ENCODE data around the gene LONRF2. TPM values are rescaled to one million over a fixed set of nuclear protein-coding genes. Genes with fewer than 3 reads are reported as not detected.
A peak's percentile ranks its signal among the peaks of the same experiment; 100 is the strongest.

The LONRF2 gene
- total RNA-seq, 1 donor from 2014 or later = 1.3 TPM

DNA sequence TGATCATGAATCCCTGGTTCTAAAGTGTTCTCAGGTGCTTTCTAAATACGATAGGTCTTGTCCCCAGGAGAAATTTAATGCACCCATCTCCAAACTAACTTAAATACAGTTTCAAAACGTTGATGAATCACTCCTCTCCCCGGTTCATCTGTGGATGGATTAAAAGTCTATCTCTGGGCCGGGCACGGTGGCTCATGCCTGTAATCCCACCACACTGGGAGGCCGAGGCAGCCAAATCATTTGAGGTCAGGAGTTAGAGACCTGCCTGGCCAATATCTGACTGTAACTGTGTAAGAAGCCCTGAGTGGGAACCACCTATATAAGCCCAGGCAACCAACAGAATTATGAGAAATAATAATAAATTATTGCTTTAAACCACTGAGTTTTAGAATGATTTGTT is 78.7 kb downstream of the LONRF2 start:
- no peak for DNase-seq (ENCODE audit: low read depth)
- no peak for TF ChIP-seq CTCF (conservative IDR thresholded peaks at IDR 0.05; ENCODE audit: low read depth, low read length)
- no peak overlapping the region for H3K4me3 ChIP-seq (ENCODE audit: low read depth, low read length)

- TF ChIP-seq CTCF (conservative IDR thresholded peaks at IDR 0.05; ENCODE audit: low read depth, low read length) = peak; percentile 89
- no peak overlapping the region for H3K4me3 ChIP-seq (ENCODE audit: low read depth, low read length)
- no peak for DNase-seq (ENCODE audit: low read depth)
Measured at GRCh38 chr2:100242891-100243619, 79.2 kb downstream of the LONRF2 start.

DNA sequence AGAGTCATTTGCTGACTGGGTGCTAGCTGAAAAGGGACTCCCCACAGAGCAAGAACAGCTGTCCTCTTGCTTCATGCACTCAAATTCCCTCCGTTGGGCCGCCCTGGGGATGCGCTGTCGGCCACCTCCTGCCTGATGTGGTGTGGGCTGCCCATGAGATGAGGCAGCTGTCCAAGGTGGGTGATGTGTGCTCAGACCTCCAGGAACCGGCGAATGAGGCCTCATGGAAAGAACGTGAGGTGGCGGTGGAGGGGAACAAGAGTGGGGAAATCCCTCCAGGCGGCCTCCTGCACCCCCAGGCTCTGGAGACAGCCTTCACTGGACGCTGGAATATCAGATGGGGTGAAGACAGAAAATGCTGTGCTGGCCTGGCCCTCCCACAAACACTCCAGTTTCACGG is 79.8 kb downstream of the LONRF2 start:
- H3K4me3 ChIP-seq (ENCODE audit: low read depth, low read length) = no peak overlapping the region
- no peak for TF ChIP-seq CTCF (conservative IDR thresholded peaks at IDR 0.05; ENCODE audit: low read depth, low read length)
- DNase-seq (ENCODE audit: low read depth) = no peak

DNA sequence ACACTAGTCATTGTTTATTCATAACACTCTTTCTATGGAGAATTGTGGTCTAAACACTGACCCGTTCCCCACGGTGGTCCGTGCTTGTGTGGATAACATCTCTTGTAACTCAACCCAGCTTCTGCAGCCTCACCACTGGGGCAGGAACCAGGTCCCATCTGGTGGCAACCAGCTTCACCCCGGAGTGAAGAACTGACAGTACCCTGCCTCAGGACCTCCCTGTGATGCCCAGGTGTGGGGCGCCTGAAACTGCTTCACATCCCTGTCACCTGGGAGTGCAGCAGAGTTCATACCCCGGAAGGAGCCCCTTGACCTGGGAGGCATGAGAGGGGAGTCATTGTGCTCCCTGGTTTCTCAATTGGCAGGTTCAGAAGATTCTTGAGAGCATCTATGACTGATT is 81.1 kb downstream of the LONRF2 start:
- H3K4me3 ChIP-seq (ENCODE audit: low read depth, low read length) = no peak overlapping the region
- no peak for DNase-seq (ENCODE audit: low read depth)
- TF ChIP-seq CTCF (conservative IDR thresholded peaks at IDR 0.05; ENCODE audit: low read depth, low read length) = no peak

DNA sequence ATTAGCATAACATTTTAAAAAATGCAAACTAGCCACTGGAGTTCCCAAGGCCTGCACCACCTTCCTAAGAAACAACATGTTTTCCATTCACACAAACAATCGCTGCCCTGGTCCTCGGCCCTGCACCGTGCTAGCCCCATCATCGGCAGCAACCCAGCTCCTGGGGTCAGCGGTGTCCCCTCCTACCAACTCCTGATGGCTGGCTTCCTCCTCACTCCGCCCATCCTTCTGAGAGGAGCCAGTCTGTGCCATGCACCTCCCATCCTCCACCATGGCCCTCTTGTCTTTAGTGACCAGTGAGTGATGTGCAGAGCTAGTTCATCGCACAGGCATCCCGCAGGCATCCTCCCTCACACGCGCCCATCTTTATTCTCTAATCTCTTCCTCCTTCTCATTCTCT is 81.9 kb downstream of the LONRF2 start:
- TF ChIP-seq CTCF (conservative IDR thresholded peaks at IDR 0.05; ENCODE audit: low read depth, low read length) = no peak
- H3K4me3 ChIP-seq (ENCODE audit: low read depth, low read length) = no peak overlapping the region
- no peak for DNase-seq (ENCODE audit: low read depth)

DNA sequence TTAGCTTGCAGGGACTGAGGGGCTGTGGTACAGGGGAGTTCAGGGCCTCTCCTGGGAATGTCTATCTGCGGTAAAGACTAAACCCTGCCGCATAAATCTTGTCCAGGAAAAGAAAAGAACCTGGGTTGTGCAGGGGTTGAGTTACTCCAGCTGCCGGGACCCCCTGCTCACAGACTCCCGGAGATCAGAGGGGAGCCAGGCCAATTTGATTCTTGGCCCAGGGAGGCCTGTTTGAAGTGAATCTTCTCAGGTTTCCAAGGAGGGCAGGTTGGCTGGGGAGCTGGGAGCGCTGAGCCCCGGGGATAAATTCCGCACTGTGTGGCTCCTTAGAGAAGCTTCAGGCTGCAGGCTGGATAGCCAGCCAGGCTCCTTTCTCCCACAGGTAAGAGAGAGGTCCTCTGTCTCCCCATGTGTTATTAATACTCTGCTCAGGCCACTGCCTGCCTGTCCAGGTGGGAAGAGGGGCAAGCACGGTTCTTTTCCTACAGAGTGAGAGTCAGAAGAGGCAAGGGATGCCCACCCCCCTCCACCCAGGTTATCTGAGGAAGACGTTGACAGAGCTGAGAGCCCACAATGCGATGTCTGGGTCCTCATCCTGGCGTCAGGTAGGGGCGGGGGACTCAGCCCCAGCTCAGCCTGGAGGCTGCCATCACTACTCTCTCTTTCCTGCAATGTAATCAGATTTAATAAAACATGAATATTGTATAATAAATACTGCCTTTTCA is 82.7 kb downstream of the LONRF2 start:
- DNase-seq (ENCODE audit: low read depth) = no peak
- no peak overlapping the region for H3K4me3 ChIP-seq (ENCODE audit: low read depth, low read length)
- TF ChIP-seq CTCF (conservative IDR thresholded peaks at IDR 0.05; ENCODE audit: low read depth, low read length) = no peak

Data from epithelial cell of proximal tubule (primary cell).